Tibial nerve (tissue), 4 donors: ENCODE data around the gene RAB20. TPM values are rescaled to one million over a fixed set of nuclear protein-coding genes. Genes with fewer than 3 reads are reported as not detected.
"Not testable (repeated sequence)": the region's sequence is repeated elsewhere in the genome, so short reads cannot be mapped to it uniquely, and the experiment has no call there.

Experiments
- DNase-seq, 2 donors: peaks; one replicate each; pipeline ENCODE4 v3.0.0-alpha.2; 2019; ENCODE audit warnings: low spot score in 2 of 2
- H3K27ac ChIP-seq, 4 donors: fragments of 200-600 bp; sonication (generic) in 3 of 4; one replicate each; pipeline ENCODE4 v1.5.1; 2017 to 2019; ENCODE audit warnings: mild to moderate bottlenecking in 1 of 4
- H3K27me3 ChIP-seq, 2 donors: fragments of 200-600 bp; sonication (generic) in 1 of 2; one replicate each; pipeline versions ENCODE4 v1.5.1 to v1.6.0; 2017 to 2019
- H3K36me3 ChIP-seq, 3 donors: fragments of 200-600 bp; sonication (generic); one replicate each; pipeline ENCODE4 v1.5.1; 2018 to 2019
- H3K4me1 ChIP-seq, 4 donors: fragments of 200-600 bp; sonication (generic) in 3 of 4; one replicate each; pipeline ENCODE4 v1.5.1; 2017 to 2019
- H3K4me3 ChIP-seq, 4 donors: fragments of 200-600 bp; sonication (generic) in 3 of 4; one replicate each; pipeline ENCODE4 v1.5.1; 2017 to 2019; ENCODE audit warnings: mild to moderate bottlenecking in 1 of 4, moderate library complexity in 1 of 4
- H3K9me3 ChIP-seq, 4 donors: fragments of 200-600 bp; sonication (generic) in 3 of 4; one replicate each; pipeline ENCODE4 v1.5.1; 2017 to 2019
- CTCF ChIP-seq, 5 experiments: fragments of 200-600 bp in 3 of 5; fragments of 450-650 bp in 2 of 5; sonication (generic) in 3 of 5; IDR thresholded peaks; one replicate each; pipeline ENCODE4 v1.5.1; 2016 to 2019; ENCODE audit warnings: antibody characterized with exemption in 5 of 5, mild to moderate bottlenecking in 3 of 5, moderate library complexity in 2 of 5
- EP300 ChIP-seq, 2 donors: sonication (generic); formaldehyde crosslinking; IDR thresholded peaks; one replicate each; pipeline ENCODE4 v1.6.1; 2017; ENCODE audit warnings: antibody characterized with exemption in 2 of 2, mild to moderate bottlenecking in 1 of 2
- POLR2A ChIP-seq, 2 donors: fragments of 450-650 bp; IDR thresholded peaks; one replicate each; pipeline ENCODE4 v1.6.1; 2017; ENCODE audit warnings: antibody characterized with exemption in 2 of 2, mild to moderate bottlenecking in 2 of 2, moderate library complexity in 2 of 2
- WGBS, 2 donors: methylation state at CpG; one replicate each; pipeline ENCODE4 v1.1.5; 2018; 5-methylcytosine and 5-hydroxymethylcytosine counted together
- total RNA-seq, 4 donors: library from RNA; depleted of rRNA; stranded (reverse); fragments of >200 nt; gene quantifications; one replicate each; pipeline ENCODE4 v1.1.0, GENCODE V29; 2016

Gene RAB20
- total RNA-seq, 4 donors from 2014 or later = 28.5 to 52.5 (median 30.2) TPM

DNA sequence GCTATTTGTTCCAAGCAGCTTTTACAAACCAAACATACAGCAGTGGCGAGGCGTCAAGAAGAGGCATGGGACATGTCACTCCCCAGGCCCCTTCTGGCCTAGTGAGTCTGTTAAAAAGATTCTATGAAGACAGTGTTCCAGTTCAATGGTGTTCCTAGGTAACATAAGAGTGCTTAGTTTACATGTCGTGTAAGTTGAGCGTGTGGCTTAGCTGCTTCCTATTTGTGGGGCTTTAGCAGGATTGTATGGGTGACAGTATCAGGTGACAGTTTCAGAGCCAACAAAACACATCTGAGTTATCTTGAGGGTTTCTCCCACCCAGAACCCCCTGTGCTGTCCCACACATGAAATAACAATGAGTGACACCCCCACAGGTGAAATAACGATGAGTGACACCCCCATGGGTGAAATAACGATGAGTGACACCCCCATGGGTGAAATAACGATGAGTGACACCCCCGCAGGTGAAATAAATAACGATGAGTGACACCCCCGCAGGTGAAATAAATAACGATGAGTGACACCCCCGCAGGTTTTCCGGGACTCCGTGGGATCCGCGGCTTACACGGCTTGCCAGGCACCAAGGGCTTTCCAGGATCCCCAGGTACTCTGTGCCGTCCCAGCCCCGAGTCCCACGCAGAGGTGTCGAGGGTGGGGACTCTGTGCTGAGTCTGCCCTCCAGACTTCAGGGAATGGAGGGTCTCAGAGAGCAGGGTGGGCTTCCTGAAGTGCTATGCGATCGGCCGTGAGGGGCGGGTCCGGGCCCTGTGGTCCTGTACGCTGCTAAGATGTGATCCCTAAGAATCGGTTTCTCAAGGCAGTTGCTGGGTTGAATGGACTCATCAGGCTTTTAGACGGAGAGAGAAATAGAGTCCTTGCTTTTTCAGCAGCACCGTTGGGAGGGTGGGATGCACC lies 68.6 kb downstream of the RAB20 start:
- Histone ChIP-seq H3K9me3 (no peaks in the 10 kb centered on the region), H3K27ac (no peak overlapping the region), H3K4me1 (no peaks in the 10 kb centered on the region), H3K27me3 (no peaks in the 10 kb centered on the region), H3K4me3 (no peak overlapping the region), H3K36me3 (peaks cover 5 to 95% (median 9%) of the 10 kb centered on the region in 3 donors)
- TF ChIP-seq EP300 (IDR thresholded peaks at IDR 0.05) (no peak), CTCF (IDR thresholded peaks at IDR 0.05) (no peak), POLR2A (IDR thresholded peaks at IDR 0.05) (no peak)
- no peak for DNase-seq
- WGBS, 2 donors = 90 to 92% methylated on average over 30 of the region's 30 CpGs

DNA sequence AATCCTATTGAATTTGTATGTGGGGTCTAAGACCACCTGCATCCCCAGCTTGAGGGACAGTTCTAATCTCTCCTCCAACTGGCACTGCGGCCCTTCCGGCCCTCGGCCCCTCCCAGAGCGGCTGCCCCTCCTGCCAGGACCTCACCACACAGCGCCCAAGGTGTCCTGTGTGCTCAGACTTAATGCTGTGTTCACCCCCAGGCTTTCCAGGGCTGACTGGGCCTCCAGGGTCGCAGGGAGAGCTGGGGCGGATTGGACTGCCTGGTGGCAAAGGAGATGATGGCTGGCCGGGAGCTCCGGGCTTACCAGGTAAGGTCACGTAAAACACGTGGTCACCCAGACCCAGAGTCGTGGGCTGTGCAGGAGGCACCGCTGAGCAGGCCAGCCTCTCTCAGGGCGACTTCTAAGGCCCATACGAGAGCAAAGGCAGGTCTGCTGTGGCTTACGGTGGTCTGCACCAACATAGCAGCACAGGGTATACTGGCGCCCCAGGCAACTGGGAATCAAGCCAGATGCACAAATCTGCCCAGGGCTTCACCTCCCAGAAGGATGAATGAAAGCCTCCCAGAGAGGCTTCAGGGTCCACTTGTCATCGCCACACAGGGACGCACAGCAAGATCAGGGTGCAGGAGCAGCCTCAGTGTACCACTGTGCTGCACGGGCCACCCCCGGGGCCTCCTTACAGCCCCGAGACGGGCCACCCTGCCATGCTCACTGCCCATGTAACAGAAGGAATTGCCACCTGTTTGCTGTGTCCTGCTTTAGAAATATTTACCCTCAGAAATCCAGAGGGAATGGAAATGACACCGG lies 69.4 kb downstream of the RAB20 start:
- WGBS, 2 donors = 93% methylated on average over 20 to 24 of the region's 24 CpGs
- TF ChIP-seq POLR2A (IDR thresholded peaks at IDR 0.05) (no peak), EP300 (IDR thresholded peaks at IDR 0.05) (no peak), CTCF (IDR thresholded peaks at IDR 0.05) (no peak)
- Histone ChIP-seq H3K27ac (no peak overlapping the region), H3K27me3 (no peaks in the 10 kb centered on the region), H3K9me3 (no peaks in the 10 kb centered on the region), H3K36me3 (peaks cover 5 to 98% (median 9%) of the 10 kb centered on the region in 3 donors), H3K4me3 (no peak overlapping the region), H3K4me1 (no peaks in the 10 kb centered on the region)
- DNase-seq = no peak

DNA sequence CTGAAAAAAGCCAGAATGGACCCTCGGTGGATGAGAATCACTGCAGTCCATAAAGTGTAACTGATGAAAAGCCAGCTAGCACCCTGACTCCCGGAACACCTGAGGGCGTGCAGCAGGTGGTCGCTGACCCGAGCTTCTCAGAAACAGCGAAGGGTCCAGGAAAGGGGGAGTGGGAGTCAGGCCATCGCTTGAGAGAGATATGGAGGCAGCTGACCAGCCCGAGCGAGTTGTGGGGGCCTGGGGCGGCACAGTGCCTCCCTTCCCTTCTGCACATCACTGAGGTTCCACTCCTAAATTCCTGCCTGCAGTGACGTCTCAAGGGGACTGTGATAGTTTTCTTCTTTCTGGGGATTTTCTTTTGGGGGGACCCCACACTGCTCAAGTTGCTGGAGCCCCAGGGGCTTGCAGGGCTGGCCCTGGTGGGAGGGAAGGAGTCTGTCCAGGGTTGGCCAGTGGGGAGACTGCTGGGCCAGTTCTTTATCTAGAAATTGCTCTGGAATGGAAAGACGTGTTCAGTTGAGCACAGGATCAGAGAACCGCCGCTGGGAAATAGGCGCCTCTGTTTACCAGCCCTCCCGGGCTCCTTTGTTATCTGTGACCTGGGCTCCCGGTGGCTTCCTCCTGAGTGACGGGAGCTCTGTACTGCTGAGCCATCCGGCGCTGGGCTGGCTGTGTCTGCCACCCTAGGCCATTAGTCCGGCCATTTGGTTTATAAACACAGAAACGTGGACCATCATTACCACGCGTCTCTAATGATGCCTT lies 71.3 kb downstream of the RAB20 start:
- no peak overlapping the region for H3K4me3 ChIP-seq
- peaks cover 0 to 94% (median 6%) of the 10 kb centered on the region in 3 donors for H3K36me3 ChIP-seq
- H3K9me3 ChIP-seq = no peaks in the 10 kb centered on the region
- no peak overlapping the region for H3K27ac ChIP-seq
- no peaks in the 10 kb centered on the region for H3K4me1 ChIP-seq
- no peaks in the 10 kb centered on the region for H3K27me3 ChIP-seq
- no peak for DNase-seq
- WGBS, 2 donors = 81 to 82% methylated on average over 22 to 24 of the region's 24 CpGs
- TF ChIP-seq CTCF (IDR thresholded peaks at IDR 0.05) = no peak
- no peak for TF ChIP-seq EP300 (IDR thresholded peaks at IDR 0.05)

DNA sequence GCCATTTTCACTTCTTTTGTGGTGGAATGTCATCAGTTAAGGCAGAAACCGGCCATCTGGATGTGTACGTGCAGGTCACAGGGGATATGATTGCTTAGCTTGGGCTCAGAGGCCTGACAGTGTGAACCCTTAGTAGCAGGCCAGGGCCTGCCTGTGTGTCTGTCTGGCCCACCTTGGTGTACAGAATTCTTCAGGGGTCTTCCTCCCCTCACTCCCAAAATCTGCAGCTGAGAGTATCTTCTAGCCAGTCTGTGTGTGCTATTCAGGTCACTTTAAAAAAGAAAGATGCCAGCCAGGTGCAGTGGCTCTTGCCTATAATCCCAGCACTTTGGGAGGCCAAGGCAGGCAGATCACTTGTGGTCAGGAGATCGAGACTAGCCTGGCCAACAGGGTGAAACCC lies 74.6 kb downstream of the RAB20 start:
- DNase-seq, H3K4me3 ChIP-seq, H3K4me1 ChIP-seq, H3K9me3 ChIP-seq, H3K27me3 ChIP-seq, H3K27ac ChIP-seq: not testable (repeated sequence)
- WGBS, 2 donors = 55 to 59% methylated on average over 3 of the region's 3 CpGs
- H3K36me3 ChIP-seq = peaks cover 0 to 96% (median 6%) of the 10 kb centered on the region in 3 donors

DNA sequence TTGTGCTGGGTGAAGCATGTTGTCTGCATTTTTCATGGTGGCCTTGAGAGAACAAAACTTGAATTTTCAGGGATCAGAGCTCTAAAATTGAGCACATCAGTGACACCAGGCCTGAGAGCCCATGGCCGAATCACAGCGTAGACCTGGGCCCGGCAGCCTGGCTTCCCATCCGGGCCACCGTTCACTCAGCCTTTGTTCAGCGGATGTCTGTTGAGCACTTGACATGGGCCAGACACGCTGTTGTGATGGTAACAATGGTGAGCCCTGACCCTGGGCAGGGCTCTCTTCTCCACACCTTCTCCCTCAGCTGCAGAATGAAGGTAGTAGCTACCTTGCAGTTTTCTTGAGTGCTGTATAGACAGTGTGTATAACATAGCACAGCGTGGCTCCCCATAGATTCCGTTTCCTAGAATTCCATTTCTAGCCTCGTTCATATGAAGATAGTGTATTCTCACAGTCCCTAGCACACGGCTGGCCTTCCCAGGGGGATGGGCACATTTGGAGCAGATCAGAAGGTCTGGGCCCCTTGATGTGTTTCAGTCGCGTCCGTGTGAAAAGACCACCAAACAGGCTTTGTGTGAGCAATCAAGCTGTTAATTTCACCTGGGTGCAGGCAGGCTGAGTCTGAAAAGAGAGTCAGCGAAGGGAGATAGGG lies 75.3 kb downstream of the RAB20 start:
- H3K4me3 ChIP-seq = no peak overlapping the region
- H3K9me3 ChIP-seq = no peaks in the 10 kb centered on the region
- H3K27ac ChIP-seq = no peak overlapping the region
- H3K4me1 ChIP-seq = no peaks in the 10 kb centered on the region
- TF ChIP-seq EP300 (IDR thresholded peaks at IDR 0.05) (no peak), CTCF (IDR thresholded peaks at IDR 0.05) (no peak), POLR2A (IDR thresholded peaks at IDR 0.05) (no peak)
- H3K27me3 ChIP-seq = no peaks in the 10 kb centered on the region
- 85 to 86% methylated on average over 10 to 15 of the region's 15 CpGs for WGBS, 2 donors
- H3K36me3 ChIP-seq = peaks cover 0 to 91% (median 6%) of the 10 kb centered on the region in 3 donors
- DNase-seq = no peak
